ENCODE measurements around the gene OR5K4.

- no peak for TF ChIP-seq ATF3 (IDR thresholded peaks at IDR 0.05)
- TF ChIP-seq CTCF (IDR thresholded peaks at IDR 0.05; ENCODE audit: low read depth, low read length, missing input control), result no peak
- TF ChIP-seq SP1 (IDR thresholded peaks at IDR 0.05), result no peak
- no peak for TF ChIP-seq YY1 (IDR thresholded peaks at IDR 0.05)
- no peak for TF ChIP-seq MAX (IDR thresholded peaks at IDR 0.05)
- no peak for TF ChIP-seq REST (IDR thresholded peaks at IDR 0.05)
- no peak for TF ChIP-seq ZBTB33 (IDR thresholded peaks at IDR 0.05)
- TF ChIP-seq RXRA (IDR thresholded peaks at IDR 0.05), result no peak
- no peak for TF ChIP-seq TAF1 (conservative IDR thresholded peaks at IDR 0.05)
Measured at GRCh38 chr3:98371186-98371585, 17.5 kb downstream of the OR5K4 start.

All from liver (tissue), 3 donors.